Thymus (tissue), 11 donors: ENCODE data around the gene HOXC5. TPM values are rescaled to one million over a fixed set of nuclear protein-coding genes. Genes with fewer than 3 reads are reported as not detected.
"Not testable (repeated sequence)": the region's sequence is repeated elsewhere in the genome, so short reads cannot be mapped to it uniquely, and the experiment has no call there.

Source experiments
- DNase-seq, 9 donors: peaks; one replicate each; pipeline ENCODE4 v3.0.0-alpha.2; 2013; ENCODE audit warnings: low spot score in 9 of 9, low read depth in 6 of 9, missing footprints in 1 of 9
- H3K27ac ChIP-seq, 2 donors: one replicate each; pipeline ENCODE4 v1.5.1; 2013; ENCODE audit warnings: control low read depth in 1 of 2, low read depth in 1 of 2, low read length in 1 of 2, mild to moderate bottlenecking in 1 of 2, moderate library complexity in 1 of 2
- H3K27me3 ChIP-seq, 2 donors: one replicate each; pipeline ENCODE4 v1.5.1; 2013; ENCODE audit warnings: low read length in 1 of 2; ENCODE audit not compliant: control insufficient read depth in 2 of 2, insufficient read depth in 1 of 2
- H3K36me3 ChIP-seq, 2 donors: one replicate each; pipeline ENCODE4 v1.5.1; 2013; ENCODE audit warnings: low read length in 1 of 2, mild to moderate bottlenecking in 1 of 2, moderate library complexity in 1 of 2; ENCODE audit not compliant: control insufficient read depth in 2 of 2, insufficient read depth in 2 of 2
- H3K4me1 ChIP-seq, 2 donors: one replicate each; pipeline ENCODE4 v1.5.1; 2013; ENCODE audit warnings: low read length in 2 of 2; ENCODE audit not compliant: control insufficient read depth in 2 of 2, insufficient read depth in 2 of 2
- H3K4me3 ChIP-seq, 2 donors: one replicate each; pipeline ENCODE4 v1.5.1; 2013; ENCODE audit warnings: low read length in 2 of 2, control low read depth in 1 of 2, mild to moderate bottlenecking in 1 of 2
- H3K9me3 ChIP-seq, 2 donors: one replicate each; pipeline ENCODE4 v1.5.1; 2013; ENCODE audit warnings: low read length in 1 of 2, mild to moderate bottlenecking in 1 of 2; ENCODE audit not compliant: control insufficient read depth in 2 of 2, insufficient read depth in 1 of 2
- WGBS: extraction: QIAGEN DNeasy Blood & Tissue Kit; methylation state at CpG from one replicate; pipeline ENCODE4 v1.1.7; 2013; 5-methylcytosine and 5-hydroxymethylcytosine counted together
- polyA plus RNA-seq: library from polyadenylated mRNA; stranded (reverse); fragments of 200-250 nt; gene quantifications from one replicate; pipeline ENCODE4 v1.2.3, GENCODE V29; 2013
- total RNA-seq: library from RNA; stranded (reverse); fragments of 120-200 nt; gene quantifications from one replicate; pipeline ENCODE4 v1.2.4, GENCODE V29; 2013
- donor health status: healthy.

HOXC5 gene
- total and polyA plus RNA-seq, 2 donors = 0.05 TPM; not detected in 1

DNA sequence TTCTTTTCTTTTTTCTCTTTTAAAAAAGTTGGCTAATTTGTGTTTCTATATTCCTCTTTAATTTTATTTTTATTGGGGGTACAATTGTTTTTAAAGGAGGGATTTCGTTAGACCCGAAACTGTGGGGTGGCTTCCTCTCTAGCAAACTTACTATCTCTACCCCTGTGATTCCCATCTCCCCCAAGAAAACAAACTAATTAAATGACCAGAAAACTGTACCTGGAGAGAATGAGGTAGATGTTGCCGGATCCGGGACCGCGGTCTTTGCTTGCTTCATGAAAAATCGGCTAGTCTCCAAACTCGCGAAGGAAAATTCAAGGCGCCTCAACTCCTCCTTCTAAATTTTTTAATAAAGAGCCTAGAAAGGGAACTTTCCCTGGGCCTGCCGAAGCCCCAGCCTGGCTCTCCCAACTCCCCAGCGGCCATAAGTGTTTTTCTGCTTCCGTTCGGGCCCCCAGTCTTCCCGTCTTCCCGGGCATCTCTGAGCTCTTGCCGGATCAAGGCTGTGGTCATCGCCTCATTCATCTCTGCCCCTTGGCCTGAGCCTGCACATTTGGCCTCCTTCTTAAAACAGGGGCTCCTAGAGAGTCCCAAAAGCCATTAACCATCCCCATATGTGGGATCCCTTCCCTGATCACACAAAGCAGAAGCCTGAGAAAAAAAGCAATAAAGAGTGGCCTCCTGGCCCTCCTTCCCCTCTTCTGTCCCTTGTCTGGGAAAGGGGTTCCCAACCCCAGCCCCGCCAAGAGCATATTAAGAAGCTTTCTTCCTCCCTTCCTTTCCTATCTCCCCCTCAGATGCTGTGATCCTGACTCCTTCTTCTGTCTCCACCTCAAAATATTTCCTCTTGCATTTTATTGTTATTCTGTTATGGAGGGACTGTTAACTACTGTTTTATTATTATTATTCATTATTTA is 47.4 kb downstream of the HOXC5 start:
- 87% methylated on average over 19 of the region's 19 CpGs for WGBS
- not testable (repeated sequence) for H3K36me3 ChIP-seq, H3K9me3 ChIP-seq, DNase-seq, H3K27ac ChIP-seq, H3K4me3 ChIP-seq, H3K4me1 ChIP-seq
- H3K27me3 ChIP-seq = peaks cover 2 to 62% of the 10 kb centered on the region in 2 donors

DNA sequence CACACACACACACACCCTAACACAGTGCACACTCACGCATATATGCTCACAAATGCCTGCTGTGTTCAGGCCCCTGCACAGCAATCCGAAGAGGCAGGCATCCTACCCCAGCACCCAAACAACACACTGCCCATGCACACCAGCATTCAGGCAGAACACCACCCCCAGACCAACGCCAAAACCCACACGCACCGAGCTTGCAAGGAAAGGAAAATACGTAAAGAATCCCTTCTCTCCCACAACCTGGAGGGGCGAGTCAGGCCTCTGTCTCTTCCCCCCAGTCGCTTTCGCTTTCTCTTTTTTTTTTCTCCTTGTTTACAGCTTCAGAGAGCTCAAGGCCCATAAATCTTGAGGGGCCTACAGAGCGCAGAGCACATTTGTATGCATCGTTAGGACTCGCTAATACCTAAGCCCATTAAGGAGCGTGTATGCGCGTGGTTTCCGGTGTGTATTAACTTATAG is 48.2 kb downstream of the HOXC5 start:
- DNase-seq = peak in 6 of 9 donors; percentile 3 to 62 (median 6)
- 4% methylated on average over 15 of the region's 16 CpGs for WGBS
- H3K36me3 ChIP-seq, H3K4me1 ChIP-seq, H3K9me3 ChIP-seq: not testable (repeated sequence)
- Histone ChIP-seq H3K27me3 (peaks cover 0 to 60% of the 10 kb centered on the region in 2 donors), H3K4me3 (peak overlapping the region in 1 of 2 donors; percentile 15), H3K27ac (peak overlapping the region; percentile 31 to 60)

DNA sequence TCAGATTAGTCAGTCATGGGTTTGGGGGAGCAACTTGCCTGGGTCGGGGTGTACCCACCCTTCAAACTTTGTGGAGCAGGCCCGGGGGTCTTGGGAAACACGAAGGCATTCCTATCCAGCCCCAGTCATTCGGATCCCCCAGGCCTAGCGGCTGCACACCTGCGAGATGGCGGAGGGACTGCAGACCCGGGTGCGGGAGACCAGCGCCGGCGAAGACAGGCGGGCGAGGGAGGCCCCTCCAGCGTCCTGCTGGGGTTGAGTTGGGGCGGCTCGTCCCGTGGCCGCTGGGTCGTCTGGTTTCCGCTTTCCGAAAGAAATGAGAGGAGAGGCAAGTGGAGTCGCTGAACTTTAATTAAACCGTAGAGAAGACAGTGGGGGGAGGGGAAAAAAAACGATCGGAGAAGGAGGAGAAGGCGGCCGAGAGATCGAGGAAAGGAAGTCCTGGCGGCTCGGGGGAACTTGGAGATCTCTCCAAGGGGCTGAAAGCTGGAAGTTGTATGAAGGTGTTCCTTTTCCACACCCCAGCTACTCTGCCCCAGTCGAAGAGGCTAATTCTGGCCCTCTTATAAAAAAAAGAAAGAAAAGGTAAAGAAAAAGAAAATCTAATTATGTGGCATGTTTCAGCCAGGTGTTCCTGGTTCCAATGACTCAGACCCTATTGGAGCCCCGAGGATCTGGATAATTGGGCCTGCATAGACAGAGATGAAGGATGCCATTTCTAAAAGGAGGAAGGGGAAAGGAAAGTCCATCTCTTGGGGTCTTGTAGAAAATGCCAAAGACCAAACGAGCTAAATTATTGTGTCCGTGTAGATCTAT is 48.9 kb downstream of the HOXC5 start:
- peak overlapping the region; percentile 60 to 74 for H3K27ac ChIP-seq
- DNase-seq = peak in 5 of 9 donors; percentile 3 to 58 (median 17)
- peak overlapping the region; percentile 22 to 57 for H3K4me3 ChIP-seq
- peaks cover 0 to 58% of the 10 kb centered on the region in 2 donors for H3K27me3 ChIP-seq
- not testable (repeated sequence) for H3K4me1 ChIP-seq, H3K9me3 ChIP-seq, H3K36me3 ChIP-seq
- WGBS = 4% methylated on average over 35 of the region's 35 CpGs

DNA sequence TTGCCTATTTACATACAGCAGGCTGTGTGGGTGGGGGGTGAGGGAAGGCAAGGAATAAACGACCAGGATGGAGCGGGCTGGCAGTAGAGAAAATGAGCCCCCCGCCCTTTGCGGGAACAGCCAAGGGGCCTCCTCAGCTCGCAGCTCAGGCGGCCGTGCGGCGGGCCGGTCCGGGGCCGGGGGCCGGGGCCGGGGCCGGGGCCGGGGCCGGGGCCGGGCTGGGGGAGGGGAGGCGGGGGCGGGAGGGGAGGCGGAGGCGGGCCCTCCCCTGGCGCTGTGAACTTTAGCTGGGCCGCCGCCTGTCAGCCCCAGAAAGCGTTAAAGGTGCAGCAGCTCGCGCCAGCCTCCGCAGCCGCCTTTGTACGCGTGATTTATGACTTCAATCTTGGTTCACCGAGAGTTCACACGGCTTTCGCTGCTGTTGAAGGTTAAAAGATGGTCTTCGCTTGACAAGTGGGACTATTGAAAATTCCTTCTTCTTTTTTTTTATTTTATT is 49.6 kb downstream of the HOXC5 start:
- 3% methylated on average over 36 of the region's 36 CpGs for WGBS
- peak overlapping the region; percentile 22 to 57 for H3K4me3 ChIP-seq
- H3K27me3 ChIP-seq = peaks cover 0 to 54% of the 10 kb centered on the region in 2 donors
- no peaks in the 10 kb centered on the region for H3K36me3 ChIP-seq
- peaks cover 2 to 6% of the 10 kb centered on the region in 2 donors for H3K4me1 ChIP-seq
- peak overlapping the region; percentile 60 to 74 for H3K27ac ChIP-seq
- H3K9me3 ChIP-seq = no peaks in the 10 kb centered on the region
- DNase-seq = peak in 5 of 9 donors; percentile 16 to 57 (median 21)

Other genes with a start within 250 kb of the HOXC5 start
- 0.05 TPM for gene HOXC13, start 94.2 kb upstream of the HOXC5 start, total RNA-seq
- gene HOXC13, start 94.2 kb upstream of the HOXC5 start, polyA plus RNA-seq = 0.07 TPM
- 0.05 TPM for gene HOXC12, start 78.1 kb upstream of the HOXC5 start, total RNA-seq
- 0.07 TPM for gene HOXC12, start 78.1 kb upstream of the HOXC5 start, polyA plus RNA-seq
- gene HOXC11, start 59.9 kb upstream of the HOXC5 start, total RNA-seq = not detected
- 0.21 TPM for gene HOXC11, start 59.9 kb upstream of the HOXC5 start, polyA plus RNA-seq
- gene HOTAIR, start 58.1 kb upstream of the HOXC5 start, total RNA-seq = not detected
- 0.25 TPM for gene HOTAIR, start 58.1 kb upstream of the HOXC5 start, polyA plus RNA-seq
- not detected for gene HOXC10, start 47.9 kb upstream of the HOXC5 start, total RNA-seq
- 0.14 TPM for gene HOXC10, start 47.9 kb upstream of the HOXC5 start, polyA plus RNA-seq
- gene HOXC9, start 32.9 kb upstream of the HOXC5 start, total RNA-seq = 0.09 TPM
- 0.43 TPM for gene HOXC9, start 32.9 kb upstream of the HOXC5 start, polyA plus RNA-seq
- gene HOXC8, start 24.1 kb upstream of the HOXC5 start, total RNA-seq = not detected
- gene HOXC8, start 24.1 kb upstream of the HOXC5 start, polyA plus RNA-seq = 0.21 TPM
- gene HOXC6, start 4.6 kb upstream of the HOXC5 start, total RNA-seq = 0.14 TPM
- gene HOXC6, start 4.6 kb upstream of the HOXC5 start, polyA plus RNA-seq = 0.43 TPM
- 0.19 TPM for gene HOXC4, start 20.8 kb downstream of the HOXC5 start, total RNA-seq
- 0.37 TPM for gene HOXC4, start 20.8 kb downstream of the HOXC5 start, polyA plus RNA-seq
- 23.5 TPM for gene SMUG1, start 155.9 kb downstream of the HOXC5 start, total RNA-seq
- 28.4 TPM for gene SMUG1, start 155.9 kb downstream of the HOXC5 start, polyA plus RNA-seq
- gene CBX5, start 247.1 kb downstream of the HOXC5 start, total RNA-seq = 48.1 TPM
- 8.4 TPM for gene CBX5, start 247.1 kb downstream of the HOXC5 start, polyA plus RNA-seq
- gene HNRNPA1, start 247.7 kb downstream of the HOXC5 start, total RNA-seq = 762 TPM
- gene HNRNPA1, start 247.7 kb downstream of the HOXC5 start, polyA plus RNA-seq = 1,267 TPM